ENCODE measurements around the gene RNLS.
"Not testable (repeated sequence)": the region's sequence is repeated elsewhere in the genome, so short reads cannot be mapped to it uniquely, and the experiment has no call there.

RNLS gene

DNA sequence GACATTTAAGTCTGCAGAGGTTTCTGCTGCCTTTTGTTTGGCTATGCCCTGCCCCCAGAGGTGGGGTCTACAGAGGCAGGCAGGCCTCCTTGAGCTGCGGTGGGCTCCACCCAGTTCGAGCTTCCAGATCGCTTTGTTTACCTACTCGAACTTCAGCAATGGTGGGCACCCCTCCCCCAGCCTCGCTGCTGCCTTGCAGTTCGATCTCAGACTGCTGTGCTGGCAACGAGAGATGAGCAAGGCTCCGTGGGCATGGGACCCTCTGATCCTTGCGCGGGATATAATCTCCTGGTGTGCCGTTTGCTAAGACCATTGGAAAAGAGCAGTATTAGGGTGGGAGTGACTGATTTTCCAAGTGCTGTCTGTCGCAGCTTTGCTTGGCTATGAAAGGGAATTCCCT, 227.4 kb downstream of the RNLS start:
- H3K4me1 Mint-ChIP-seq; DNase-seq (ENCODE audit: low spot score in 2 of 2); H3K9me3 Mint-ChIP-seq; H3K4me3 Mint-ChIP-seq; H3K36me3 Mint-ChIP-seq; ATAC-seq; H3K27ac Mint-ChIP-seq: not testable (repeated sequence)

- no peaks in the 10 kb centered on the region for H3K9me3 Mint-ChIP-seq
- H3K4me3 Mint-ChIP-seq: no peak overlapping the region
- no peak overlapping the region for H3K27ac Mint-ChIP-seq
- no peaks in the 10 kb centered on the region for H3K36me3 Mint-ChIP-seq
- DNase-seq (ENCODE audit: low spot score in 2 of 2) (no peak), ATAC-seq (no peak)
- no peaks in the 10 kb centered on the region for H3K4me1 Mint-ChIP-seq
Observed at GRCh38 chr10:88347597-88348304, 235.4 kb downstream of the RNLS start.

DNA sequence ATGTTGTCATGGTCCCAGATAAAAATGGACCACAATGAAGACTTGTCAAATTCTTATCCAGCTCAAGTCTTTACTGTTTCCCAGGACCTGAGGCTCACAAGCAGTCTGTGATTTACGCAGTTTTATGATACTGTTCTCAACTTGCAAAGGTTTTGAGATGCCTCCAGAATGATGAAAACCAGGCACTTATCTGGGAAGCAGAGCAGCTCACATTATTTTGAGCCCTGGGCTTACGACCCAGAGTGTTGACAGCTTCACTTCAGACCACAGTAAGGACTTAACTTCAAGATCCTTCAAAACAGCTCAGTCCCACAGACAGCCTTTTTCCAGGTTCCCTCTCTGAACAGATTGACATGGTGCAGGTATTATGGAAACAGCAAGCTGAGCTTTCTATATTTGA, 236.1 kb downstream of the RNLS start:
- H3K4me1 Mint-ChIP-seq: no peaks in the 10 kb centered on the region
- DNase-seq (ENCODE audit: low spot score in 2 of 2) (no peak), ATAC-seq (no peak)
- no peaks in the 10 kb centered on the region for H3K9me3 Mint-ChIP-seq
- H3K4me3 Mint-ChIP-seq: no peak overlapping the region
- no peaks in the 10 kb centered on the region for H3K36me3 Mint-ChIP-seq
- no peak overlapping the region for H3K27ac Mint-ChIP-seq

GRCh38 chr10:88346144-88346977, 236.8 kb downstream of the RNLS start:
- Mint-ChIP-seq H3K9me3 (no peaks in the 10 kb centered on the region), H3K4me1 (no peaks in the 10 kb centered on the region), H3K36me3 (no peaks in the 10 kb centered on the region), H3K4me3 (no peak overlapping the region), H3K27ac (no peak overlapping the region)
- no peak for ATAC-seq
- DNase-seq (ENCODE audit: low spot score in 2 of 2): no peak

- no peak for ATAC-seq
- H3K4me3 Mint-ChIP-seq: no peak overlapping the region
- H3K9me3 Mint-ChIP-seq: no peaks in the 10 kb centered on the region
- no peaks in the 10 kb centered on the region for H3K36me3 Mint-ChIP-seq
- DNase-seq (ENCODE audit: low spot score in 2 of 2): no peak
- H3K27ac Mint-ChIP-seq: no peak overlapping the region
- H3K4me1 Mint-ChIP-seq: no peaks in the 10 kb centered on the region
Observed at GRCh38 chr10:88343761-88344484, 239.2 kb downstream of the RNLS start.

DNA sequence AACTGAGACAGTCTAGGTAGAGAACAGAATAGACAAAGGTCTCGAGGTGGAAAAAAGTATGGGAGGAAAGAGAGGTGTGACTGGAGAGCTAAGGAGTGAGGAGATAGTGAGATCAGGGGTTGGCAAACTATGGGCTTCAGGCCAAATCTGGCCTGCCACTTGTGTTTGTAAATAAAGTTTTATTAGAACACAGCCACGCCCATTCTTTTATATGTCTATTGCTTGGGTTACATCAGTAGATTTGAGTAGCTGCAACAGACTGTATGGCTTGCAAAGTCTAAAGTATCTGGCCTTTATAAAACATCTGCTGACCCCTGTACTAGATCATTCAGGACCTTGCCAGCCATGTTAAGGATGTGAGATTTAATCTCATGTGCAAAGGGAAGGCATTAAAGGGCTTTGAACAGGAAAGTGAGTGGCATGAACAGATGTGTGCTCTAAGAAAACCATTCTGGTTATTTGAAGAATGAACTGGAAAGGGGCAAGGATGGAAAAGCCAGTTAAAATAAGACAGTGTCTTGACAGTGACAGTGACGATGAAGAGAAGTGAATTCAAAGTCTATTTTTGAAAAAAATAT, 240.3 kb downstream of the RNLS start:
- H3K36me3 Mint-ChIP-seq: no peaks in the 10 kb centered on the region
- no peak overlapping the region for H3K27ac Mint-ChIP-seq
- ATAC-seq: no peak
- no peak for DNase-seq (ENCODE audit: low spot score in 2 of 2)
- no peaks in the 10 kb centered on the region for H3K4me1 Mint-ChIP-seq
- H3K9me3 Mint-ChIP-seq: no peaks in the 10 kb centered on the region
- no peak overlapping the region for H3K4me3 Mint-ChIP-seq

- Mint-ChIP-seq H3K9me3 (no peaks in the 10 kb centered on the region), H3K27ac (no peak overlapping the region), H3K4me3 (no peak overlapping the region), H3K4me1 (no peaks in the 10 kb centered on the region), H3K36me3 (no peaks in the 10 kb centered on the region)
- no peak for DNase-seq (ENCODE audit: low spot score in 2 of 2)
- no peak for ATAC-seq
Observed at GRCh38 chr10:88337134-88337533, 246.0 kb downstream of the RNLS start.

DNA sequence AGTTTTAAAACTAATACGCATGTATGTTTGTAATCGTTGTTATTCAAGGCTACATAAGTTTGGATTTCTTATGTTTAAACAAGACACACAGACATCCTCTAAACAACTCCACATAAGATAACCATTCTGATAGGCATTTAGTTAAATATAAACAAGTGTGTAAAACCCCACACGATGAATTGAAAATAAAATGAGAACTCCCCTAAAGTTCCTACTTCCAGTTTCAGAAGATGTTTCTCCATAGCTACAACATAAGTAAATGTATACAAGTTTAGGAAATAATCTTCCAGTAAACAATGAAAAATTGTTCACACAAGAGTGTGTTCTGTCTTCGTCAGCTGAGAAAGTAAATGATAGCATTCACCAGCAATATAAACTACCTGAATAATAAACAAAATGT, 246.8 kb downstream of the RNLS start:
- no peak overlapping the region for H3K4me3 Mint-ChIP-seq
- no peak for ATAC-seq
- DNase-seq (ENCODE audit: low spot score in 2 of 2): no peak
- no peaks in the 10 kb centered on the region for H3K9me3 Mint-ChIP-seq
- H3K27ac Mint-ChIP-seq: peak overlapping the region; percentile 30
- no peaks in the 10 kb centered on the region for H3K4me1 Mint-ChIP-seq
- H3K36me3 Mint-ChIP-seq: no peaks in the 10 kb centered on the region

GRCh38 chr10:88333248-88333630, 249.9 kb downstream of the RNLS start:
- H3K4me3 Mint-ChIP-seq: no peak overlapping the region
- H3K36me3 Mint-ChIP-seq: no peaks in the 10 kb centered on the region
- H3K27ac Mint-ChIP-seq: no peak overlapping the region
- no peaks in the 10 kb centered on the region for H3K4me1 Mint-ChIP-seq
- DNase-seq (ENCODE audit: low spot score in 2 of 2) (no peak), ATAC-seq (no peak)
- H3K9me3 Mint-ChIP-seq: no peaks in the 10 kb centered on the region

- ATAC-seq: no peak
- no peak overlapping the region for H3K4me3 Mint-ChIP-seq
- no peak for DNase-seq (ENCODE audit: low spot score in 2 of 2)
- no peaks in the 10 kb centered on the region for H3K9me3 Mint-ChIP-seq
- H3K4me1 Mint-ChIP-seq: no peaks in the 10 kb centered on the region
- H3K36me3 Mint-ChIP-seq: no peaks in the 10 kb centered on the region
- H3K27ac Mint-ChIP-seq: no peak overlapping the region
Observed at GRCh38 chr10:88332503-88333247, 250.4 kb downstream of the RNLS start.

GRCh38 chr10:88330174-88330573, 252.9 kb downstream of the RNLS start:
- no peaks in the 10 kb centered on the region for H3K4me1 Mint-ChIP-seq
- peaks cover 3% of the 10 kb centered on the region for H3K9me3 Mint-ChIP-seq
- H3K36me3 Mint-ChIP-seq: no peaks in the 10 kb centered on the region
- ATAC-seq (no peak), DNase-seq (ENCODE audit: low spot score in 2 of 2) (no peak)
- no peak overlapping the region for H3K4me3 Mint-ChIP-seq
- no peak overlapping the region for H3K27ac Mint-ChIP-seq

- Mint-ChIP-seq H3K4me1 (no peaks in the 10 kb centered on the region), H3K4me3 (no peak overlapping the region)
Observed at GRCh38 chr10:88322324-88323063, 260.6 kb downstream of the RNLS start.

GRCh38 chr10:88319960-88320517, 263.1 kb downstream of the RNLS start:
- ATAC-seq (no peak), DNase-seq (ENCODE audit: low spot score in 2 of 2) (no peak)
- peaks cover 12% of the 10 kb centered on the region for H3K9me3 Mint-ChIP-seq
- no peak overlapping the region for H3K27ac Mint-ChIP-seq
- H3K36me3 Mint-ChIP-seq: no peaks in the 10 kb centered on the region
- no peaks in the 10 kb centered on the region for H3K4me1 Mint-ChIP-seq
- no peak overlapping the region for H3K4me3 Mint-ChIP-seq

More at GRCh38 chr10:88322324-88323063, 260.6 kb downstream of the RNLS start:
- no peak for ATAC-seq
- H3K36me3 Mint-ChIP-seq: no peaks in the 10 kb centered on the region
- DNase-seq (ENCODE audit: low spot score in 2 of 2): no peak
- H3K9me3 Mint-ChIP-seq: peaks cover 15% of the 10 kb centered on the region
- H3K27ac Mint-ChIP-seq: no peak overlapping the region

DNA sequence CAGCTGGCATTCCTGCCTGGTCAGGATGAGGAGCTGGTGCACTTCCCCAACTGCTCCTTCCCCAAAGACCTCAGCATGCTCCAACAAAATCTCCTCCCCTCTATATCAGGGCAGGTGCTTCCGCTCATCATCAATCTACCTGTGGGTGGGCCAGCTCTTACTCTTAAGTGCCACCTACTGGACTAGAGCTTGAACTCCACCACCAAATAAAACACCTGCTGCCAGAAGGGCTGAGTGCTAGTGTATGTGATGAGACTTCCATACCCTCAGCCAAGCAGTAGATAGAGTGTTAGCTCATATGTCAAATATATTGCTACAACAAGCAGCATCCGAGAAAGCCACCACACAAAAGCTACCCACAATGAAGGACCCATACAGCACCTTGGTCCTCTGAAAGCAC, 264.3 kb downstream of the RNLS start:
- Mint-ChIP-seq H3K27ac (no peak overlapping the region), H3K9me3 (peaks cover 12% of the 10 kb centered on the region), H3K4me3 (no peak overlapping the region), H3K36me3 (no peaks in the 10 kb centered on the region), H3K4me1 (no peaks in the 10 kb centered on the region)
- DNase-seq (ENCODE audit: low spot score in 2 of 2): no peak
- ATAC-seq: no peak

Data from stimulated activated effector memory CD8-positive, alpha-beta T cell treated with anti-CD3 and anti-CD28 coated beads, Interleukin-12 subunit alpha, Interleukin-12 subunit beta, amount 100 ng/mL, for 72 hours (primary cell).